ENCODE data around the gene SUGT1. TPM values are rescaled to one million over a fixed set of nuclear protein-coding genes. Genes with fewer than 3 reads are reported as not detected.
"Not testable (repeated sequence)": the region's sequence is repeated elsewhere in the genome, so short reads cannot be mapped to it uniquely, and the experiment has no call there.

SUGT1 gene
- total and polyA plus RNA-seq, 2 of the 13 experiments (the other 11 are each of a cell fraction or from before 2014, with no cell fraction given) = 23.1 to 71.2 TPM

- Histone ChIP-seq H3K4me3 (replicated peaks in 1 of 3; ENCODE audit: insufficient read depth in 1 of 3, low read depth in 2 of 3, low read length in 3 of 3) (peak overlapping the region in 1 of 3 experiments; percentile 17; a peak in 2 of 6 replicates), H3K9ac (ENCODE audit: insufficient read depth, low read depth, low read length) (peak overlapping the region; percentile 21; the same call in 1 of the 2 replicates), H3K4me1 (ENCODE audit: insufficient read depth, low read length) (peaks cover 14% of the 10 kb centered on the region), H3K4me2 (ENCODE audit: low read depth, low read length) (peak overlapping the region; percentile 70)
- 20% methylated on average over 10 of the region's 10 CpGs for WGBS (ENCODE audit: low lambda C conversion rate)
- ATAC-seq = peak; percentile 93
- peak; percentile 64 for FAIRE-seq
- TF ChIP-seq SMC3 (IDR thresholded peaks at IDR 0.05; ENCODE audit: low read length) = peak; percentile 66; the same call in 1 of the 2 replicates
- peak; percentile 75 for TF ChIP-seq CTCF (CRISPR knock-in tag; IDR thresholded peaks at IDR 0.05)
- 0 out of 2 replicates have a peak, but pooled peaks have one; percentile 25 for TF ChIP-seq ZMYM3 (CRISPR knock-in tag; IDR thresholded peaks at IDR 0.05)
- peak; percentile 68 for TF ChIP-seq RAD21 (CRISPR knock-in tag; IDR thresholded peaks at IDR 0.05)
- peak; percentile 80 for TF ChIP-seq STAG1 (CRISPR knock-in tag; IDR thresholded peaks at IDR 0.05)
- TF ChIP-seq TEAD3 (CRISPR knock-in tag; optimal IDR thresholded peaks at IDR 0.05; ENCODE audit: borderline replicate concordance) = peak; percentile 30
- H3K27ac ChIP-seq (ENCODE audit: extremely low read length, insufficient read depth, low read length); H4K20me1 ChIP-seq (ENCODE audit: insufficient read depth, low read length); H3K36me3 ChIP-seq (replicated peaks in 1 of 2; ENCODE audit: control insufficient read depth in 1 of 2, insufficient read depth in 2 of 2, low read length in 2 of 2); H3K27me3 ChIP-seq (ENCODE audit: control insufficient read depth in 1 of 2, insufficient read depth in 2 of 2, low read length in 2 of 2); H3K79me2 ChIP-seq (ENCODE audit: insufficient read depth, low read length); BruUV-seq (replicated peaks); H3K9me3 ChIP-seq (ENCODE audit: low read length); H2AFZ ChIP-seq (ENCODE audit: low read length): not testable (repeated sequence)
- intact Hi-C loops (cut with micrococcal nuclease; ENCODE audit: unreplicated experiment) (loop anchor here (1.0 to 5.0 kb wide), 3 partner anchors 200 to 543 kb away; no protein-coding TSS in a partner anchor), in situ Hi-C loops (cut with HindIII; ENCODE audit: extremely low pct_ligation_motif_present, low pct_unique_long_range_greater_than_20kb) (loop anchor here (25.0 kb wide), 1 partner anchor 528 kb away; no protein-coding TSS in a partner anchor)
- CTCF ChIA-PET (ENCODE audit: low intra/inter-chr PET ratio, low total read pairs) = interaction anchor here (0.8 to 2.0 kb wide), 2 partner anchors 201 to 359 kb away, joined by 3 to 14 read pairs; no protein-coding TSS in a partner anchor
- DNase-seq (ENCODE audit: low spot score) = peak; percentile 66
- POLR2A ChIA-PET = interaction anchor here (0.7 to 3.5 kb wide), 3 partner anchors 8 to 359 kb away, joined by 3 to 10 read pairs (median 8); partner anchors contain the start of gene SUGT1
Observed at GRCh38 chr13:52609013-52609606, 43.5 kb upstream of the SUGT1 start.

DNA sequence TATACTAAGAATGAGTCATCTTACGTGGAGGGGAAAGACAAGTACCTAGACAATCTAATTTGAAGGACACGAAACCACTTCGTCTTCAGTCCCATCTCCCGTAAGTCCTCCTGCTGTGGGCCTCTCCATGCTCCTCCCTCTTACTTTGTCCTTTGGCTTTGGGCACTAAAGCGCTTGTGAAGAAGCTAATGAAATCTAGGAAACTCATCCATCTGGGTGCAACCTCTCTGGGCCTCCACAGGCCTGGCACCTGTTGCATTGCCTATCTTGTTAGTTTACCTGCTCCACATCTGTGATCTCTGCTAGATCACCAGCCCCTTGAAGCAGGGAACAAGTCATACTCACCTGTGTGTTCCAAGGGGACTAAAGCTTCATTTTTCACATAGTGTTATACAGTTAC lies 42.5 kb upstream of the SUGT1 start:
- H3K9me3 ChIP-seq (ENCODE audit: low read length); intact Hi-C loops (cut with micrococcal nuclease; ENCODE audit: unreplicated experiment); H3K27me3 ChIP-seq (ENCODE audit: control insufficient read depth in 1 of 2, insufficient read depth in 2 of 2, low read length in 2 of 2); ATAC-seq; BruUV-seq (replicated peaks); H4K20me1 ChIP-seq (ENCODE audit: insufficient read depth, low read length); DNase-seq (ENCODE audit: low spot score); H3K27ac ChIP-seq (ENCODE audit: extremely low read length, insufficient read depth, low read length); H3K4me2 ChIP-seq (ENCODE audit: low read depth, low read length); H3K79me2 ChIP-seq (ENCODE audit: insufficient read depth, low read length); H2AFZ ChIP-seq (ENCODE audit: low read length); POLR2A ChIA-PET; H3K9ac ChIP-seq (ENCODE audit: insufficient read depth, low read depth, low read length); FAIRE-seq; H3K4me3 ChIP-seq (replicated peaks in 1 of 3; ENCODE audit: insufficient read depth in 1 of 3, low read depth in 2 of 3, low read length in 3 of 3); H3K36me3 ChIP-seq (replicated peaks in 1 of 2; ENCODE audit: control insufficient read depth in 1 of 2, insufficient read depth in 2 of 2, low read length in 2 of 2): not testable (repeated sequence)
- WGBS (ENCODE audit: low lambda C conversion rate) = 80% methylated on average over 5 of the region's 5 CpGs
- CTCF ChIA-PET (ENCODE audit: low intra/inter-chr PET ratio, low total read pairs) = interaction anchor here (2.0 kb wide), 1 partner anchor 358 kb away, joined by 14 read pairs; no protein-coding TSS in a partner anchor
- in situ Hi-C loops (cut with HindIII; ENCODE audit: extremely low pct_ligation_motif_present, low pct_unique_long_range_greater_than_20kb) = loop anchor here (10.0 to 25.0 kb wide), 2 partner anchors 195 to 527 kb away; no protein-coding TSS in a partner anchor
- peaks cover 14% of the 10 kb centered on the region for H3K4me1 ChIP-seq (ENCODE audit: insufficient read depth, low read length)
